Chondrocyte (in vitro differentiated cells): ENCODE measurements around the gene NFU1. TPM values are rescaled to one million over a fixed set of nuclear protein-coding genes. Genes with fewer than 3 reads are reported as not detected.
A peak's percentile ranks its signal among the peaks of the same experiment; 100 is the strongest.

Experiments used
- DNase-seq: peaks from one replicate; pipeline ENCODE4 v3.0.0; 2021; ENCODE audit warnings: mixed read lengths, low spot score
- H3K27ac Mint-ChIP-seq: one replicate; pipeline ENCODE4 v1.8.0; 2021; ENCODE audit warnings: mild to moderate bottlenecking, moderate library complexity, mixed read lengths; ENCODE audit not compliant: unreplicated experiment
- H3K27me3 Mint-ChIP-seq: 2 replicates; pipeline ENCODE4 v1.8.0; 2021; ENCODE audit warnings: low read depth, mixed read lengths
- H3K36me3 Mint-ChIP-seq: 2 replicates; pipeline ENCODE4 v1.8.0; 2021; ENCODE audit warnings: low read depth, mixed read lengths
- H3K4me1 Mint-ChIP-seq: 2 replicates; pipeline ENCODE4 v1.8.0; 2021; ENCODE audit warnings: low read depth, mild to moderate bottlenecking, mixed read lengths
- H3K4me3 Mint-ChIP-seq: one replicate; pipeline ENCODE4 v1.8.0; 2021; ENCODE audit warnings: mild to moderate bottlenecking, moderate library complexity, mixed read lengths; ENCODE audit not compliant: unreplicated experiment
- H3K9me3 Mint-ChIP-seq: 2 replicates; pipeline ENCODE4 v1.8.0; 2021; ENCODE audit warnings: low read depth, mixed read lengths
- CTCF ChIP-seq: fragments of 200-600 bp; sonication (generic); IDR thresholded peaks from 2 replicates; pipeline ENCODE4 v1.5.0; 2021; ENCODE audit warnings: antibody characterized with exemption, mild to moderate bottlenecking, moderate library complexity
- total RNA-seq: library from RNA; stranded (reverse); gene quantifications from 3 replicates; pipeline ENCODE4 v1.2.1, GENCODE V29; 2021

NFU1 gene
- total RNA-seq, 1 donor from 2014 or later: 40.7 TPM

- peaks cover 7% of the 10 kb centered on the region for H3K36me3 Mint-ChIP-seq
Observed at GRCh38 chr2:69375494-69376353, 61.5 kb downstream of the NFU1 start.

GRCh38 chr2:69372767-69373166 lies 64.5 kb downstream of the NFU1 start:
- Mint-ChIP-seq H3K4me1 (peaks cover 32% of the 10 kb centered on the region), H3K4me3 (no peak overlapping the region), H3K9me3 (no peaks in the 10 kb centered on the region), H3K27ac (peak overlapping the region; percentile 22), H3K27me3 (no peaks in the 10 kb centered on the region), H3K36me3 (peaks cover 26% of the 10 kb centered on the region)
- no peak for TF ChIP-seq CTCF
- DNase-seq: no peak

More at GRCh38 chr2:69375494-69376353, 61.5 kb downstream of the NFU1 start:
- H3K4me3 Mint-ChIP-seq: no peak overlapping the region
- DNase-seq: no peak
- H3K9me3 Mint-ChIP-seq: no peaks in the 10 kb centered on the region
- peak overlapping the region; percentile 65 for H3K27ac Mint-ChIP-seq
- peaks cover 40% of the 10 kb centered on the region for H3K4me1 Mint-ChIP-seq
- no peaks in the 10 kb centered on the region for H3K27me3 Mint-ChIP-seq
- peak; percentile 84 for TF ChIP-seq CTCF

GRCh38 chr2:69369802-69370201 lies 67.4 kb downstream of the NFU1 start:
- H3K4me1 Mint-ChIP-seq: peaks cover 15% of the 10 kb centered on the region
- no peak overlapping the region for H3K4me3 Mint-ChIP-seq
- DNase-seq: no peak
- no peaks in the 10 kb centered on the region for H3K27me3 Mint-ChIP-seq
- peaks cover 39% of the 10 kb centered on the region for H3K36me3 Mint-ChIP-seq
- TF ChIP-seq CTCF: no peak
- H3K9me3 Mint-ChIP-seq: no peaks in the 10 kb centered on the region
- H3K27ac Mint-ChIP-seq: no peak overlapping the region

- H3K9me3 Mint-ChIP-seq: no peaks in the 10 kb centered on the region
- H3K4me3 Mint-ChIP-seq: no peak overlapping the region
- no peak for TF ChIP-seq CTCF
- no peaks in the 10 kb centered on the region for H3K27me3 Mint-ChIP-seq
- DNase-seq: no peak
- peak overlapping the region; percentile 61 for H3K27ac Mint-ChIP-seq
- peaks cover 40% of the 10 kb centered on the region for H3K36me3 Mint-ChIP-seq
- peaks cover 13% of the 10 kb centered on the region for H3K4me1 Mint-ChIP-seq
Observed at GRCh38 chr2:69368588-69368987, 68.6 kb downstream of the NFU1 start.

GRCh38 chr2:69359371-69359770 lies 77.9 kb downstream of the NFU1 start:
- H3K4me3 Mint-ChIP-seq: no peak overlapping the region
- no peaks in the 10 kb centered on the region for H3K9me3 Mint-ChIP-seq
- DNase-seq: no peak
- no peak overlapping the region for H3K27ac Mint-ChIP-seq
- H3K4me1 Mint-ChIP-seq: no peaks in the 10 kb centered on the region
- H3K27me3 Mint-ChIP-seq: no peaks in the 10 kb centered on the region
- no peak for TF ChIP-seq CTCF
- peaks cover 38% of the 10 kb centered on the region for H3K36me3 Mint-ChIP-seq
